ENCODE results near the gene PEDS1. TPM values are rescaled to one million over a fixed set of nuclear protein-coding genes. Genes with fewer than 3 reads are reported as not detected.

PEDS1 gene
- total and polyA plus RNA-seq, 2 of the 8 experiments (the other 6 are each of a cell fraction or from before 2014, with no cell fraction given) = 28.9 to 75.9 TPM

DNA sequence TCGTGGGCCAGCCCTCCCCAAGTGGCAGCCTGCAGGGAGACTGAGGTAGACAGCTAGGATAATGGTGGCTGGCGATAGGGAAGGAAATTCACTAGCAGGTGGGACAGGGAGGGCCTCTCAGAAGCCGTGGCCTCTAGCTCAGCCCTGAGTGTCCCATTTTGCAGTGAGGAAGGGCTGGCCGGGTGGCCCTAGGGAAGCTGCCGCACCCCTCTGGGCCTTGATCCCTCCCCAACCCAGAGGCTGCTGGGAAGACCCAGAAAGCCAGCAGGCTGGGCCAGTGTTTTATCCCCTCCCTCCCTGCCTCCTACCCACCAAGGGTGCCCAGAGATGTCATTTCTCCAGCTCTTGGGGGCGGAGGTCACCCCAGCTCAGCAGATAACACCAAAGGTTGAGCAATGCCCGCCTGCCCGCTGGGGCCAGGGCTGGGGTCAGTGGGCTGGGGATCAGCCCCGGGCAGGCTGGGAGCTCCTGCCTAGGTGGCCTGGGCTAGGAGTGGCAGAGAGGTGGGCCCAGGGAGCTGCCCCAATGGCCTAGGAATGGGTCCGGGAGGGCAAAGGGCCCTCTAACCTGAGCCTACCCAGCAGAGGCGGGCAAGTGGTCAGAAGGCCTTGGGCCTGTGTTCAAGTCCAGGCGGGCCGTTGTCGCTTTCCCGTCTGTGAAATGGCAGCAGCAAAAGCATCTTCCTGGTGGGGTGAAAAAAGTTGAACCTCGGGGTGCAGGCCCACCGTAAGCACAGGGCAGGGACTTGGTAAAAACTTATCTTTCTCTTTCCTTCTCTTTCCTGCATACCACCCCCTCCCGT lies 35.6 kb upstream of the PEDS1 start:
- Histone ChIP-seq H2AK5ac (ENCODE audit: low read depth, low read length) (no peak overlapping the region), H3K79me2 (ENCODE audit: control insufficient read depth in 1 of 2, insufficient read depth in 2 of 2, low read length in 2 of 2) (peaks cover 0 to 20% of the 10 kb centered on the region in 2 experiments; a peak in 2 of 4 replicates), H2BK5ac (ENCODE audit: low read depth, low read length) (no peak overlapping the region), H3K14ac (ENCODE audit: insufficient read length) (no peak overlapping the region), H3K36me3 (ENCODE audit: control insufficient read depth in 2 of 4, insufficient read depth in 4 of 4, low read length in 3 of 4) (no peaks in the 10 kb centered on the region; a peak in 1 of 8 replicates), H3K23me2 (ENCODE audit: low read depth, low read length) (peaks cover 5% of the 10 kb centered on the region; the same call in 1 of the 2 replicates), H2BK15ac (ENCODE audit: low read length) (peak overlapping the region; percentile 63; the same call in 1 of the 2 replicates), H3K18ac (ENCODE audit: extremely low read depth, low read length) (no peak overlapping the region), H3K4me3 (ENCODE audit: extremely low read depth in 1 of 4, insufficient read depth in 2 of 4, low read depth in 3 of 4, low read length in 4 of 4) (no peak overlapping the region; a peak in 1 of 8 replicates), H3K27ac (ENCODE audit: low read depth, low read length) (no peak overlapping the region), H3K23ac (ENCODE audit: insufficient read length) (no peak overlapping the region), H2BK12ac (ENCODE audit: low read depth, low read length) (peak overlapping the region; percentile 9; the same call in 1 of the 2 replicates), H3K9me3 (ENCODE audit: insufficient read depth in 2 of 2, low read depth in 1 of 2, low read length in 1 of 2) (no peaks in the 10 kb centered on the region), H3K4ac (replicated peaks; ENCODE audit: insufficient read length, low read depth, low read length) (no peak overlapping the region), H4K8ac (ENCODE audit: extremely low read depth, insufficient read depth, low read length) (no peak overlapping the region), H3K4me2 (ENCODE audit: insufficient read depth in 1 of 2, low read depth in 2 of 2, low read length in 2 of 2) (peak overlapping the region; percentile 45 to 75; a peak in 1 of 4 replicates), H3K79me1 (ENCODE audit: low read depth, low read length) (peaks cover 4% of the 10 kb centered on the region), H3K9ac (replicated peaks in 1 of 4; ENCODE audit: extremely low read depth in 1 of 4, low read depth in 3 of 4, low read length in 3 of 4) (no peak overlapping the region), H4K20me1 (replicated peaks in 1 of 2; ENCODE audit: control insufficient read depth in 1 of 2, insufficient read depth in 2 of 2, low read length in 2 of 2) (peaks cover 2 to 4% of the 10 kb centered on the region in 2 experiments), H3K56ac (replicated peaks; ENCODE audit: insufficient read length, low read depth, low read length) (no peak overlapping the region), H2BK20ac (ENCODE audit: low read length) (no peak overlapping the region), H4K91ac (replicated peaks; ENCODE audit: insufficient read length, low read length) (no peak overlapping the region), H4K5ac (ENCODE audit: insufficient read length, low read depth, low read length) (no peak overlapping the region), H3K4me1 (replicated peaks in 1 of 4; ENCODE audit: control insufficient read depth in 3 of 4, insufficient read depth in 4 of 4, low read length in 3 of 4) (peaks cover 0 to 27% (median 16%) of the 10 kb centered on the region in 4 experiments; a peak in 6 of 7 replicates), H2BK120ac (replicated peaks; ENCODE audit: low read depth, low read length) (no peak overlapping the region), H2AFZ (ENCODE audit: low read length) (no peak overlapping the region), H3K27me3 (replicated peaks in 1 of 4; ENCODE audit: control insufficient read depth in 3 of 4, extremely low read depth in 1 of 4, insufficient read depth in 3 of 4, low read length in 3 of 4) (peaks cover 0 to 2% (median 0%) of the 10 kb centered on the region in 4 experiments; a peak in 1 of 7 replicates)
- 88% methylated on average over 18 of the region's 18 CpGs; no CpG with 5 or more reads in 1 of the 2 experiments for WGBS, 2 experiments (ENCODE audit: extremely low coverage in 1 of 2, insufficient coverage in 1 of 2, insufficient read length in 1 of 2, insufficient replicate concordance in 2 of 2, low coverage in 1 of 2, low lambda C conversion rate in 2 of 2, missing lambda C conversion rate in 1 of 2)
- DNase-seq (ENCODE audit: low read depth in 1 of 2, low spot score in 2 of 2) = no peak
- FAIRE-seq = no peak
- POLR2A ChIA-PET (ENCODE audit: partially characterized antibody) = interaction anchor here (0.6 to 4.2 kb wide), 5 partner anchors 10 to 266 kb away, joined by 3 to 25 read pairs (median 4); no protein-coding TSS in a partner anchor
- CTCF ChIA-PET (ENCODE audit: partially characterized antibody) = interaction anchor here (0.6 to 8.8 kb wide), 23 partner anchors 11 to 776 kb away, joined by 3 to 115 read pairs (median 4); no protein-coding TSS in a partner anchor
- TF ChIP-seq GTF2F1 (IDR thresholded peaks at IDR 0.05; ENCODE audit: borderline replicate concordance, low read depth, low read length) (no peak), SRF (IDR thresholded peaks at IDR 0.05; ENCODE audit: low read depth, low read length) (no peak), ASH2L (IDR thresholded peaks at IDR 0.05; ENCODE audit: low read length) (no peak), POLR2A (IDR thresholded peaks at IDR 0.05; ENCODE audit: control extremely low read depth in 1 of 2, low read depth in 2 of 2, low read length in 2 of 2) (no peak), GABPA (IDR thresholded peaks at IDR 0.05; ENCODE audit: borderline replicate concordance, insufficient read depth, low read length) (no peak), SIX5 (IDR thresholded peaks at IDR 0.05; ENCODE audit: low read depth, low read length) (no peak), KDM4A (IDR thresholded peaks at IDR 0.05; ENCODE audit: low read depth, low read length, severe bottlenecking) (no peak), PHF8 (conservative IDR thresholded peaks at IDR 0.05; ENCODE audit: low read depth, low read length) (no peak), CTBP2 (IDR thresholded peaks at IDR 0.05; ENCODE audit: borderline replicate concordance, insufficient read depth, insufficient read length, low read length) (no peak), MAFK (IDR thresholded peaks at IDR 0.05; ENCODE audit: low read depth, low read length) (no peak), ATF3 (IDR thresholded peaks at IDR 0.05; ENCODE audit: insufficient read depth, low read depth, low read length) (no peak)
